ENCODE results near the gene NLK. TPM values are rescaled to one million over a fixed set of nuclear protein-coding genes. Genes with fewer than 3 reads are reported as not detected.

Gene NLK
- total RNA-seq, 1 donor from 2014 or later, result 30.6 TPM

DNA sequence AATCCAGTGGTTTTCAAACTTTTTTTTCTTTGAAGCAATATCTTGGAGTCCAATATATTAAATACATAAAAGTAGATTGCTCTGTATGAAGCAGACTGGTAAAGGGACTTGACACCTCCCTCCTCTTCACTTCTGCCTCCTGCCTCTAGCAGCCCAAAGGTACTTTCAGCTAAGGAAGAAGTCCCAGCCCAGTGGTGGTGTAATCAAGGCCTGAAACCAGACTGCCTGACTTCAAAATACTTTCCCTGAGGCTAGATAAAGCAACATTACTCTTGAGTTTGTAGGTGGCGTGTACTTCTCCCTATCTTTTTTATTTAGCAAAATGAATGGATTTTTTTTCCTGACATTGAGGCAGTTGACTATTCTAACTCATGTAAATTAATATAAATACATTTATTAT is 154.2 kb downstream of the NLK start:
- Histone ChIP-seq H3K9ac (ENCODE audit: low read length) (no peak overlapping the region), H3K36me3 (ENCODE audit: insufficient read depth, low read length) (peaks cover 18% of the 10 kb centered on the region), H4K20me1 (ENCODE audit: insufficient read depth, low read length) (peaks cover 5% of the 10 kb centered on the region), H3K27me3 (ENCODE audit: insufficient read depth, low read length) (no peaks in the 10 kb centered on the region), H3K4me2 (ENCODE audit: low read length) (no peak overlapping the region), H3K27ac (ENCODE audit: low read depth, low read length) (no peak overlapping the region), H3K4me1 (ENCODE audit: insufficient read depth, low read length) (no peaks in the 10 kb centered on the region), H3K9me3 (ENCODE audit: insufficient read depth, low read depth, low read length) (no peaks in the 10 kb centered on the region), H3K79me2 (ENCODE audit: insufficient read depth, low read length) (no peaks in the 10 kb centered on the region), H2AFZ (ENCODE audit: low read depth, low read length) (no peak overlapping the region), H3K4me3 (ENCODE audit: insufficient read depth, low read depth, low read length) (no peak overlapping the region)
- no peaks in the 10 kb centered on the region for H3K4me1 Mint-ChIP-seq (ENCODE audit: low read depth, unreplicated experiment)
- no peaks in the 10 kb centered on the region for H3K9me3 Mint-ChIP-seq (ENCODE audit: unreplicated experiment)
- no peaks in the 10 kb centered on the region for H3K27me3 Mint-ChIP-seq (ENCODE audit: low read depth, unreplicated experiment)
- H3K27ac Mint-ChIP-seq (ENCODE audit: unreplicated experiment), result no peak overlapping the region
- H3K36me3 Mint-ChIP-seq (ENCODE audit: low read depth, unreplicated experiment), result peaks cover 4% of the 10 kb centered on the region
- no peak overlapping the region for H3K4me3 Mint-ChIP-seq (ENCODE audit: unreplicated experiment)
- no peak for DNase-seq (ENCODE audit: low read depth)
- TF ChIP-seq, protein P1, sequence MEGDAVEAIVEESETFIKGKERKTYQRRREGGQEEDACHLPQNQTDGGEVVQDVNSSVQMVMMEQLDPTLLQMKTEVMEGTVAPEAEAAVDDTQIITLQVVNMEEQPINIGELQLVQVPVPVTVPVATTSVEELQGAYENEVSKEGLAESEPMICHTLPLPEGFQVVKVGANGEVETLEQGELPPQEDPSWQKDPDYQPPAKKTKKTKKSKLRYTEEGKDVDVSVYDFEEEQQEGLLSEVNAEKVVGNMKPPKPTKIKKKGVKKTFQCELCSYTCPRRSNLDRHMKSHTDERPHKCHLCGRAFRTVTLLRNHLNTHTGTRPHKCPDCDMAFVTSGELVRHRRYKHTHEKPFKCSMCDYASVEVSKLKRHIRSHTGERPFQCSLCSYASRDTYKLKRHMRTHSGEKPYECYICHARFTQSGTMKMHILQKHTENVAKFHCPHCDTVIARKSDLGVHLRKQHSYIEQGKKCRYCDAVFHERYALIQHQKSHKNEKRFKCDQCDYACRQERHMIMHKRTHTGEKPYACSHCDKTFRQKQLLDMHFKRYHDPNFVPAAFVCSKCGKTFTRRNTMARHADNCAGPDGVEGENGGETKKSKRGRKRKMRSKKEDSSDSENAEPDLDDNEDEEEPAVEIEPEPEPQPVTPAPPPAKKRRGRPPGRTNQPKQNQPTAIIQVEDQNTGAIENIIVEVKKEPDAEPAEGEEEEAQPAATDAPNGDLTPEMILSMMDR (IDR thresholded peaks at IDR 0.05; ENCODE audit: insufficient read depth, low read depth, low read length), result no peak
- no peak for TF ChIP-seq EZH2 (IDR thresholded peaks at IDR 0.05; ENCODE audit: insufficient read depth, low read length)
- no peak for FAIRE-seq

DNA sequence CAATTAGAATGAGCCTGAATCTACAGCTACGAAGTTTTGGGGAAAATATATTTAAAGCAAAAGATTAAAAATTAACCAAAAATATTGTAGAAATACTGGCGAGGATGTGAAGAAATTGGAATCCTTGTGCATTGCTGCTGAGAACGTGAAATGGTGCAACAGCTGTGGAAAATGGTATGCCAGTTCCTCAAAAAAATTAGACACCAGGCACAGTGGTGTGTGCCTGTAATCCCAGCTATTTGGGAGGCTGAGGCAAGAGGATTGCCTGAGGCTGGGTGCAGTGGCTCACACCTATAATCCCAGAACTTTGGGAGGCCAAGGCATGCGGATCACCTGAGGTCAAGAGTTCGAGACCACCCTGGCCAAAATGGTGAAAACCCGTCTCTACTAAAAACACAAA is 156.6 kb downstream of the NLK start:
- peaks cover 2% of the 10 kb centered on the region for H3K4me1 Mint-ChIP-seq (ENCODE audit: low read depth, unreplicated experiment)
- H3K27me3 ChIP-seq (ENCODE audit: insufficient read depth, low read length), result no peaks in the 10 kb centered on the region
- TF ChIP-seq EZH2 (IDR thresholded peaks at IDR 0.05; ENCODE audit: insufficient read depth, low read length), result no peak
- TF ChIP-seq, protein P1 (IDR thresholded peaks at IDR 0.05; ENCODE audit: insufficient read depth, low read depth, low read length), result no peak
- H3K27ac Mint-ChIP-seq (ENCODE audit: unreplicated experiment), result no peak overlapping the region
- no peak for FAIRE-seq
- H3K4me1 ChIP-seq (ENCODE audit: insufficient read depth, low read length), result peaks cover 2% of the 10 kb centered on the region
- no peaks in the 10 kb centered on the region for H4K20me1 ChIP-seq (ENCODE audit: insufficient read depth, low read length)
- H2AFZ ChIP-seq (ENCODE audit: low read depth, low read length), result no peak overlapping the region
- no peaks in the 10 kb centered on the region for H3K27me3 Mint-ChIP-seq (ENCODE audit: low read depth, unreplicated experiment)
- H3K9me3 Mint-ChIP-seq (ENCODE audit: unreplicated experiment), result no peaks in the 10 kb centered on the region
- H3K27ac ChIP-seq (ENCODE audit: low read depth, low read length), result no peak overlapping the region
- H3K4me2 ChIP-seq (ENCODE audit: low read length), result no peak overlapping the region
- H3K9ac ChIP-seq (ENCODE audit: low read length), result no peak overlapping the region
- H3K4me3 Mint-ChIP-seq (ENCODE audit: unreplicated experiment), result no peak overlapping the region
- DNase-seq (ENCODE audit: low read depth), result no peak
- peaks cover 4% of the 10 kb centered on the region for H3K36me3 Mint-ChIP-seq (ENCODE audit: low read depth, unreplicated experiment)
- peaks cover 12% of the 10 kb centered on the region for H3K36me3 ChIP-seq (ENCODE audit: insufficient read depth, low read length)
- no peaks in the 10 kb centered on the region for H3K9me3 ChIP-seq (ENCODE audit: insufficient read depth, low read depth, low read length)
- no peaks in the 10 kb centered on the region for H3K79me2 ChIP-seq (ENCODE audit: insufficient read depth, low read length)
- H3K4me3 ChIP-seq (ENCODE audit: insufficient read depth, low read depth, low read length), result no peak overlapping the region

DNA sequence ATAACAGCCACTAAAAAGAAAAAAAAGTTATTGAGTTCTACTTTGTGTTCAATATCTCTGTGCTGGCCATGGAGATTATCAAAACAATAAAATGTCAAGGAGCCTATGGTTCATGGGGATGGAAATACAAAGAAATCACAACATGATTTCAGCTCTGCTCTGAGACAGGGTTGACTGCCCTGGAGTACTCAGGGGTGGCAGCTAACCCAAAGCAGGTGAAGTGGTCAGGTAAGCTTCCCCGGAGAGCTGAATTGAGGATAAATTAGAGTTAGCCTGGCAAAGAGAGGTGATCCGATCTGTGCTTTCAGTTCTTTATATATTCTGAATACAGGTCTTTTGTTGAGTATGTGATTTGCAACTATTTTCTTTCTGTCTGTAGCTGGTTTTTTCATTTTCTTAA is 157.3 kb downstream of the NLK start:
- no peaks in the 10 kb centered on the region for H3K9me3 ChIP-seq (ENCODE audit: insufficient read depth, low read depth, low read length)
- H3K4me1 ChIP-seq (ENCODE audit: insufficient read depth, low read length), result peaks cover 8% of the 10 kb centered on the region
- no peaks in the 10 kb centered on the region for H3K9me3 Mint-ChIP-seq (ENCODE audit: unreplicated experiment)
- FAIRE-seq, result no peak
- H3K36me3 Mint-ChIP-seq (ENCODE audit: low read depth, unreplicated experiment), result peaks cover 4% of the 10 kb centered on the region
- no peak overlapping the region for H3K27ac Mint-ChIP-seq (ENCODE audit: unreplicated experiment)
- H3K4me3 Mint-ChIP-seq (ENCODE audit: unreplicated experiment), result no peak overlapping the region
- H3K27me3 Mint-ChIP-seq (ENCODE audit: low read depth, unreplicated experiment), result no peaks in the 10 kb centered on the region
- DNase-seq (ENCODE audit: low read depth), result no peak
- no peaks in the 10 kb centered on the region for H3K79me2 ChIP-seq (ENCODE audit: insufficient read depth, low read length)
- H3K27me3 ChIP-seq (ENCODE audit: insufficient read depth, low read length), result no peaks in the 10 kb centered on the region
- no peak for TF ChIP-seq EZH2 (IDR thresholded peaks at IDR 0.05; ENCODE audit: insufficient read depth, low read length)
- TF ChIP-seq, protein P1 (IDR thresholded peaks at IDR 0.05; ENCODE audit: insufficient read depth, low read depth, low read length), result no peak
- peaks cover 7% of the 10 kb centered on the region for H3K4me1 Mint-ChIP-seq (ENCODE audit: low read depth, unreplicated experiment)
- H3K4me3 ChIP-seq (ENCODE audit: insufficient read depth, low read depth, low read length), result no peak overlapping the region
- no peaks in the 10 kb centered on the region for H4K20me1 ChIP-seq (ENCODE audit: insufficient read depth, low read length)
- H2AFZ ChIP-seq (ENCODE audit: low read depth, low read length), result no peak overlapping the region
- H3K36me3 ChIP-seq (ENCODE audit: insufficient read depth, low read length), result peaks cover 12% of the 10 kb centered on the region
- H3K4me2 ChIP-seq (ENCODE audit: low read length), result no peak overlapping the region
- H3K9ac ChIP-seq (ENCODE audit: low read length), result no peak overlapping the region
- H3K27ac ChIP-seq (ENCODE audit: low read depth, low read length), result no peak overlapping the region

Measured in astrocyte (in vitro differentiated cells and primary cell).